ENCODE data around the gene POMGNT2.

POMGNT2 gene

DNA sequence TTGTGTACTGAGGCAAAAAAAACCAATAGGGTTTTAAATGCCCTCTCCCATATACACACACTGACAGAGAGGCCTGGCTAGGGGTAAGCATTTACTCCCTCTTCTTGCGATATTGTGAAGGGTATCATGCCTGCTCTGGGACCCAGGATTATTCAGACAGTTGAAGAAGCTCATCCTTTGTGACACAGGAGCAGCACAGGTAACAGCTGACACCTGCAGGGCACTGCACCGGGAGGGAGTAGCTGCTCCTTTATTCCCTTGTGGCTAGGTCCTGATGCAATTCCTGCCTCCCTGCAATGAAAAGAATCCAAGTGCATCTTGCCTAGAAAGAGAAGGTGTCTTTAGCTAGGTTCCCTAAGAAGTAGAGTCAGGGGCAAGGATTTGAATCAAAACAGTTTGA, 23.4 kb downstream of the POMGNT2 start:
- H3K4me1 ChIP-seq (ENCODE audit: control insufficient read depth, insufficient read depth, low read length), result no peaks in the 10 kb centered on the region; the same call in 1 of the 2 replicates
- no peak overlapping the region for H3K4me3 ChIP-seq (ENCODE audit: low read depth, low read length)
- TF ChIP-seq, protein P1, sequence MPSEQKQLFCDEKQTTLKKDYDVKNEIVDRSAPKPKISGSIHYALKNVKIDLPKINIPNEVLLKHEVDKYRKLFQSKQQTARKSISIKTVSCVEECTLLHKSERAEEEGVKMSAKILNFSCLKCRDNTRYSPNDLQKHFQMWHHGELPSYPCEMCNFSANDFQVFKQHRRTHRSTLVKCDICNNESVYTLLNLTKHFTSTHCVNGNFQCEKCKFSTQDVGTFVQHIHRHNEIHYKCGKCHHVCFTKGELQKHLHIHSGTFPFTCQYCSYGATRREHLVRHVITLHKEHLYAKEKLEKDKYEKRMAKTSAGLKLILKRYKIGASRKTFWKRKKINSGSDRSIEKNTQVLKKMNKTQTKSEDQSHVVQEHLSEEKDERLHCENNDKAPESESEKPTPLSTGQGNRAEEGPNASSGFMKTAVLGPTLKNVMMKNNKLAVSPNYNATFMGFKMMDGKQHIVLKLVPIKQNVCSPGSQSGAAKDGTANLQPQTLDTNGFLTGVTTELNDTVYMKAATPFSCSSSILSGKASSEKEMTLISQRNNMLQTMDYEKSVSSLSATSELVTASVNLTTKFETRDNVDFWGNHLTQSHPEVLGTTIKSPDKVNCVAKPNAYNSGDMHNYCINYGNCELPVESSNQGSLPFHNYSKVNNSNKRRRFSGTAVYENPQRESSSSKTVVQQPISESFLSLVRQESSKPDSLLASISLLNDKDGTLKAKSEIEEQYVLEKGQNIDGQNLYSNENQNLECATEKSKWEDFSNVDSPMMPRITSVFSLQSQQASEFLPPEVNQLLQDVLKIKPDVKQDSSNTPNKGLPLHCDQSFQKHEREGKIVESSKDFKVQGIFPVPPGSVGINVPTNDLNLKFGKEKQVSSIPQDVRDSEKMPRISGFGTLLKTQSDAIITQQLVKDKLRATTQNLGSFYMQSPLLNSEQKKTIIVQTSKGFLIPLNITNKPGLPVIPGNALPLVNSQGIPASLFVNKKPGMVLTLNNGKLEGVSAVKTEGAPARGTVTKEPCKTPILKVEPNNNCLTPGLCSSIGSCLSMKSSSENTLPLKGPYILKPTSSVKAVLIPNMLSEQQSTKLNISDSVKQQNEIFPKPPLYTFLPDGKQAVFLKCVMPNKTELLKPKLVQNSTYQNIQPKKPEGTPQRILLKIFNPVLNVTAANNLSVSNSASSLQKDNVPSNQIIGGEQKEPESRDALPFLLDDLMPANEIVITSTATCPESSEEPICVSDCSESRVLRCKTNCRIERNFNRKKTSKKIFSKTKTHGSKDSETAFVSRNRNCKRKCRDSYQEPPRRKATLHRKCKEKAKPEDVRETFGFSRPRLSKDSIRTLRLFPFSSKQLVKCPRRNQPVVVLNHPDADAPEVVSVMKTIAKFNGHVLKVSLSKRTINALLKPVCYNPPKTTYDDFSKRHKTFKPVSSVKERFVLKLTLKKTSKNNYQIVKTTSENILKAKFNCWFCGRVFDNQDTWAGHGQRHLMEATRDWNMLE (tag by site-specific recombination; conservative IDR thresholded peaks at IDR 0.05; ENCODE audit: low read depth), result no peak
- TF ChIP-seq ZNF146 (tag by site-specific recombination; IDR thresholded peaks at IDR 0.05), result no peak
- TF ChIP-seq, protein P2, sequence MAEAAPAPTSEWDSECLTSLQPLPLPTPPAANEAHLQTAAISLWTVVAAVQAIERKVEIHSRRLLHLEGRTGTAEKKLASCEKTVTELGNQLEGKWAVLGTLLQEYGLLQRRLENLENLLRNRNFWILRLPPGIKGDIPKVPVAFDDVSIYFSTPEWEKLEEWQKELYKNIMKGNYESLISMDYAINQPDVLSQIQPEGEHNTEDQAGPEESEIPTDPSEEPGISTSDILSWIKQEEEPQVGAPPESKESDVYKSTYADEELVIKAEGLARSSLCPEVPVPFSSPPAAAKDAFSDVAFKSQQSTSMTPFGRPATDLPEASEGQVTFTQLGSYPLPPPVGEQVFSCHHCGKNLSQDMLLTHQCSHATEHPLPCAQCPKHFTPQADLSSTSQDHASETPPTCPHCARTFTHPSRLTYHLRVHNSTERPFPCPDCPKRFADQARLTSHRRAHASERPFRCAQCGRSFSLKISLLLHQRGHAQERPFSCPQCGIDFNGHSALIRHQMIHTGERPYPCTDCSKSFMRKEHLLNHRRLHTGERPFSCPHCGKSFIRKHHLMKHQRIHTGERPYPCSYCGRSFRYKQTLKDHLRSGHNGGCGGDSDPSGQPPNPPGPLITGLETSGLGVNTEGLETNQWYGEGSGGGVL (tag by site-specific recombination; IDR thresholded peaks at IDR 0.05), result no peak
- TF ChIP-seq ZBTB8A (tag by site-specific recombination; IDR thresholded peaks at IDR 0.05), result no peak
- peaks cover 0 to 42% of the 10 kb centered on the region in 2 experiments; a peak in 1 of 3 replicates for H3K36me3 ChIP-seq (ENCODE audit: control insufficient read depth in 2 of 2, insufficient read depth in 1 of 2, low read length in 2 of 2)
- ChIA-PET POLR2A (no interaction called here), CTCF (interaction anchor here (0.7 kb wide), 1 partner anchor 361 kb away, joined by 3 read pairs; no protein-coding TSS in a partner anchor)
- no peak overlapping the region for H3K27ac ChIP-seq (ENCODE audit: extremely low read depth, low read depth, low read length)
- H3K9me3 ChIP-seq (ENCODE audit: control insufficient read depth, insufficient read depth, low read depth, low read length), result no peaks in the 10 kb centered on the region

GRCh38 chr3:43081796-43082195, 24.1 kb downstream of the POMGNT2 start:
- no peak for TF ChIP-seq ZNF146 (tag by site-specific recombination; IDR thresholded peaks at IDR 0.05)
- TF ChIP-seq, protein P3, sequence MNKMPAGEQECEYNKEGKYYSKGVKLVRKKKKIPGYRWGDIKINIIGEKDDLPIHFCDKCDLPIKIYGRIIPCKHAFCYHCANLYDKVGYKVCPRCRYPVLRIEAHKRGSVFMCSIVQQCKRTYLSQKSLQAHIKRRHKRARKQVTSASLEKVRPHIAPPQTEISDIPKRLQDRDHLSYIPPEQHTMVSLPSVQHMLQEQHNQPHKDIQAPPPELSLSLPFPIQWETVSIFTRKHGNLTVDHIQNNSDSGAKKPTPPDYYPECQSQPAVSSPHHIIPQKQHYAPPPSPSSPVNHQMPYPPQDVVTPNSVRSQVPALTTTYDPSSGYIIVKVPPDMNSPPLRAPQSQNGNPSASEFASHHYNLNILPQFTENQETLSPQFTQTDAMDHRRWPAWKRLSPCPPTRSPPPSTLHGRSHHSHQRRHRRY (tag by site-specific recombination; IDR thresholded peaks at IDR 0.05), result no peak
- no peak for TF ChIP-seq ZNF274 (IDR thresholded peaks at IDR 0.05; ENCODE audit: low read length)
- no peak for TF ChIP-seq ZNF274 (tag by site-specific recombination; IDR thresholded peaks at IDR 0.05; ENCODE audit: borderline replicate concordance)
- TF ChIP-seq ZNF510 (tag by site-specific recombination; IDR thresholded peaks at IDR 0.05; ENCODE audit: insufficient replicate concordance), result no peak
- TF ChIP-seq ZNF214 (tag by site-specific recombination; IDR thresholded peaks at IDR 0.05; ENCODE audit: borderline replicate concordance), result no peak
- no peak for TF ChIP-seq ZNF426 (tag by site-specific recombination; IDR thresholded peaks at IDR 0.05)
- TF ChIP-seq ZNF585B (tag by site-specific recombination; IDR thresholded peaks at IDR 0.05), result no peak
- no peak for TF ChIP-seq ZNF169 (tag by site-specific recombination; IDR thresholded peaks at IDR 0.05)
- no peak for TF ChIP-seq REST (tag by site-specific recombination; IDR thresholded peaks at IDR 0.05)
- Histone ChIP-seq H3K27ac (ENCODE audit: extremely low read depth, low read depth, low read length) (no peak overlapping the region), H3K4me1 (ENCODE audit: control insufficient read depth, insufficient read depth, low read length) (no peaks in the 10 kb centered on the region; the same call in 1 of the 2 replicates), H3K9me3 (ENCODE audit: control insufficient read depth, insufficient read depth, low read depth, low read length) (no peaks in the 10 kb centered on the region), H3K36me3 (ENCODE audit: control insufficient read depth in 2 of 2, insufficient read depth in 1 of 2, low read length in 2 of 2) (peaks cover 0 to 42% of the 10 kb centered on the region in 2 experiments; a peak in 1 of 3 replicates), H3K4me3 (ENCODE audit: low read depth, low read length) (no peak overlapping the region)
- ChIA-PET CTCF (interaction anchor here (0.7 kb wide), 1 partner anchor 362 kb away, joined by 3 read pairs; no protein-coding TSS in a partner anchor), POLR2A (no interaction called here)
